Vagina (tissue), 2 donors: ENCODE measurements around the gene BSG.

ENCODE experiments used
- CTCF ChIP-seq, 3 experiments: fragments of 450-650 bp in 2 of 3; fragments of 200-600 bp in 1 of 3; sonication (generic) in 1 of 3; IDR thresholded peaks; one replicate each; pipeline ENCODE4 v1.5.1; 2017 to 2019; ENCODE audit warnings: antibody characterized with exemption in 3 of 3, mild to moderate bottlenecking in 2 of 3, moderate library complexity in 2 of 3
- POLR2A ChIP-seq, 2 donors: fragments of 450-650 bp; IDR thresholded peaks; one replicate each; pipeline ENCODE4 v1.6.1; 2017; ENCODE audit warnings: antibody characterized with exemption in 2 of 2, mild to moderate bottlenecking in 2 of 2, moderate library complexity in 2 of 2

GRCh38 chr19:593055-593454 lies 20.7 kb downstream of the BSG start:
- TF ChIP-seq CTCF (IDR thresholded peaks at IDR 0.05) (no peak), POLR2A (IDR thresholded peaks at IDR 0.05) (no peak)
